Measurements from ENCODE around the gene RBFOX1.

Gene RBFOX1

GRCh38 chr16:7373776-7374175, 41.1 kb downstream of the RBFOX1 start:
- no peak for DNase-seq (ENCODE audit: low read depth)

- DNase-seq (ENCODE audit: low read depth), result no peak
Observed at GRCh38 chr16:7374614-7375174, 42.0 kb downstream of the RBFOX1 start.

- no peak for DNase-seq (ENCODE audit: low read depth)
Observed at GRCh38 chr16:7376227-7376626, 43.6 kb downstream of the RBFOX1 start.

- no peak for DNase-seq (ENCODE audit: low read depth)
Observed at GRCh38 chr16:7377231-7377630, 44.6 kb downstream of the RBFOX1 start.

GRCh38 chr16:7378024-7378695, 45.5 kb downstream of the RBFOX1 start:
- no peak for DNase-seq (ENCODE audit: low read depth)

GRCh38 chr16:7380441-7380840, 47.8 kb downstream of the RBFOX1 start:
- DNase-seq (ENCODE audit: low read depth), result no peak

GRCh38 chr16:7380911-7381310, 48.3 kb downstream of the RBFOX1 start:
- DNase-seq (ENCODE audit: low read depth), result no peak

GRCh38 chr16:7381671-7382070, 49.0 kb downstream of the RBFOX1 start:
- no peak for DNase-seq (ENCODE audit: low read depth)

- DNase-seq (ENCODE audit: low read depth), result no peak
Observed at GRCh38 chr16:7382521-7382920, 49.9 kb downstream of the RBFOX1 start.

- no peak for DNase-seq (ENCODE audit: low read depth)
Observed at GRCh38 chr16:7390974-7391373, 58.3 kb downstream of the RBFOX1 start.

- DNase-seq (ENCODE audit: low read depth), result no peak
Observed at GRCh38 chr16:7391694-7392093, 59.0 kb downstream of the RBFOX1 start.

GRCh38 chr16:7392206-7392605, 59.6 kb downstream of the RBFOX1 start:
- DNase-seq (ENCODE audit: low read depth), result no peak

GRCh38 chr16:7393680-7394079, 61.0 kb downstream of the RBFOX1 start:
- DNase-seq (ENCODE audit: low read depth), result no peak

- no peak for DNase-seq (ENCODE audit: low read depth)
Observed at GRCh38 chr16:7394720-7395336, 62.2 kb downstream of the RBFOX1 start.

- DNase-seq (ENCODE audit: low read depth), result no peak
Observed at GRCh38 chr16:7397901-7398300, 65.3 kb downstream of the RBFOX1 start.

- no peak for DNase-seq (ENCODE audit: low read depth)
Observed at GRCh38 chr16:7398536-7398935, 65.9 kb downstream of the RBFOX1 start.

- no peak for DNase-seq (ENCODE audit: low read depth)
Observed at GRCh38 chr16:7399296-7399695, 66.7 kb downstream of the RBFOX1 start.

GRCh38 chr16:7400117-7400890, 67.7 kb downstream of the RBFOX1 start:
- DNase-seq (ENCODE audit: low read depth), result no peak

- DNase-seq (ENCODE audit: low read depth), result no peak
Observed at GRCh38 chr16:7404217-7404616, 71.6 kb downstream of the RBFOX1 start.

GRCh38 chr16:7405166-7405565, 72.5 kb downstream of the RBFOX1 start:
- DNase-seq (ENCODE audit: low read depth), result no peak

- DNase-seq (ENCODE audit: low read depth), result no peak
Observed at GRCh38 chr16:7408700-7409365, 76.2 kb downstream of the RBFOX1 start.

GRCh38 chr16:7419441-7419840, 86.8 kb downstream of the RBFOX1 start:
- DNase-seq (ENCODE audit: low read depth), result no peak
